Spleen (tissue), 7 donors: Measurements from ENCODE around the gene UNC119B.

Experiments used
- CTCF ChIP-seq, 11 experiments: fragments of 200-600 bp in 7 of 11; fragments of 450-650 bp in 4 of 11; sonication (generic) in 4 of 11; IDR thresholded peaks in 8 of 11; conservative IDR thresholded peaks in 3 of 11; 1 replicate in 7 of 11; 2 replicates in 4 of 11; pipeline versions ENCODE4 v1.4.0 to v1.8.0; 2016 to 2021; ENCODE audit warnings: antibody characterized with exemption in 11 of 11, inconsistent platforms in 4 of 11, mild to moderate bottlenecking in 1 of 11
- POLR2A ChIP-seq, 3 donors: fragments of 450-650 bp; IDR thresholded peaks; one replicate each; pipeline ENCODE4 v1.5.1; 2017; ENCODE audit warnings: antibody characterized with exemption in 3 of 3, mild to moderate bottlenecking in 1 of 3
- POLR2AphosphoS5 ChIP-seq, 3 donors: sonication (generic); formaldehyde crosslinking; IDR thresholded peaks; one replicate each; pipeline ENCODE4 v1.5.1; 2017; ENCODE audit warnings: antibody characterized with exemption in 3 of 3
- donor health status: DM: no; HTN: no; CAD: no; lungs with moderate emphysema.
- donor health status: DM: no; HTN: no; CAD: no.
- donor health status: DM: no; HTN: no; CAD: no.

DNA sequence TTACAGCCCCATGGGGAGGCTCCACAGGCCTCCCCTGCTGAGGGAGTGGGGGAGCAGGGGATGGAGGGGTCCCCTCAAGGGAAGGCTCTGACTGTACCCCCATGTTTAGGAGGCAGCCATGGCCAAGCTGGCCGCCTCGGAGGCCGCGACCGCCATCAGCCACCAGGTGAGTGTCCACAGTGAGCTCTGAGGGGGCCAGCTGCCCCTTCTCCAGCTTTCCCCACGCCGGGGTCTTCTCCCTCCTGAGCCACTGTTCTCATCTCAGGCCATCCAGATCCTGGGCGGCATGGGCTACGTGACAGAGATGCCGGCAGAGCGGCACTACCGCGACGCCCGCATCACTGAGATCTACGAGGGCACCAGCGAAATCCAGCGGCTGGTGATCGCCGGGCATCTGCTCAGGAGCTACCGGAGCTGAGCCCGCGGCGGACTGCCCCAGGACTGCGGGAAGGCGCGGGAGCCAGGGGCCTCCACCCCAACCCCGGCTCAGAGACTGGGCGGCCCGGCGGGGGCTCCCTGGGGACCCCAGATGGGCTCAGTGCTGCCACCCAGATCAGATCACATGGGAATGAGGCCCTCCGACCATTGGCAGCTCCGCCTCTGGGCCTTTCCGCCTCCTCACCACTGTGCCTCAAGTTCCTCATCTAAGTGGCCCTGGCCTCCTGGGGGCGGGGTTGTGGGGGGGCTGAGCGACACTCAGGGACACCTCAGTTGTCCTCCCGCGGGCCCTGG lies 28.9 kb downstream of the UNC119B start:
- TF ChIP-seq CTCF (IDR thresholded peaks at IDR 0.05 in 8 of 11, conservative IDR thresholded peaks at IDR 0.05 in 3 of 11) = no peak
- TF ChIP-seq POLR2A (IDR thresholded peaks at IDR 0.05) = no peak
- no peak for TF ChIP-seq POLR2AphosphoS5 (IDR thresholded peaks at IDR 0.05)
